SK-N-SH (cell line): ENCODE data around the gene ATP6V0E1.

ENCODE experiments used
- CTCF ChIP-seq: fragments of 200-600 bp; sonication (generic); IDR thresholded peaks from 2 replicates; pipeline ENCODE4 v1.6.1; 2017; ENCODE audit warnings: antibody characterized with exemption, mild to moderate bottlenecking, moderate library complexity
- ELF1 ChIP-seq: IDR thresholded peaks from 2 replicates; pipeline ENCODE4 v1.4.0; 2012

GRCh38 chr5:173020643-173021042 lies 37.1 kb downstream of the ATP6V0E1 start:
- TF ChIP-seq CTCF (no peak), ELF1 (no peak)
